NCI-H2081 treated with DMSO at 0.1 percent for 48 hours (cell line): ENCODE measurements around the gene GSN.

Source experiments
- DNase-seq: peaks from one replicate; lab custom pipeline; 2025; lab: John Stamatoyannopoulos, UW

GSN gene

GRCh38 chr9:121323449-121324151 lies 55.6 kb downstream of the GSN start:
- DNase-seq = no peak

- no peak for DNase-seq
These were observed 56.4 kb downstream of the GSN start for GRCh38 chr9:121324316-121324715.

- no peak for DNase-seq
These were observed 56.8 kb downstream of the GSN start for GRCh38 chr9:121324755-121325154.

GRCh38 chr9:121325387-121325786 lies 57.4 kb downstream of the GSN start:
- no peak for DNase-seq

- no peak for DNase-seq
These were observed 58.3 kb downstream of the GSN start for GRCh38 chr9:121326130-121326838.

- no peak for DNase-seq
These were observed 59.1 kb downstream of the GSN start for GRCh38 chr9:121326901-121327613.

GRCh38 chr9:121328476-121328875 lies 60.5 kb downstream of the GSN start:
- DNase-seq = no peak

- no peak for DNase-seq
These were observed 61.1 kb downstream of the GSN start for GRCh38 chr9:121328876-121329681.

GRCh38 chr9:121331549-121331948 lies 63.6 kb downstream of the GSN start:
- no peak for DNase-seq

- no peak for DNase-seq
These were observed 64.2 kb downstream of the GSN start for GRCh38 chr9:121331992-121332685.

GRCh38 chr9:121333950-121334773 lies 66.2 kb downstream of the GSN start:
- DNase-seq = no peak

- DNase-seq = no peak
These were observed 68.7 kb downstream of the GSN start for GRCh38 chr9:121336665-121337064.

GRCh38 chr9:121339437-121339836 lies 71.5 kb downstream of the GSN start:
- DNase-seq = no peak

- no peak for DNase-seq
These were observed 72.9 kb downstream of the GSN start for GRCh38 chr9:121340676-121341392.

GRCh38 chr9:121344184-121344583 lies 76.2 kb downstream of the GSN start:
- no peak for DNase-seq

- DNase-seq = no peak
These were observed 77.1 kb downstream of the GSN start for GRCh38 chr9:121345070-121345469.

- no peak for DNase-seq
These were observed 80.3 kb downstream of the GSN start for GRCh38 chr9:121348221-121348620.

GRCh38 chr9:121349009-121349408 lies 81.0 kb downstream of the GSN start:
- no peak for DNase-seq

- no peak for DNase-seq
These were observed 82.1 kb downstream of the GSN start for GRCh38 chr9:121350036-121350435.

GRCh38 chr9:121350993-121351561 lies 83.1 kb downstream of the GSN start:
- DNase-seq = no peak
